Measurements from ENCODE around the gene CTTNBP2. TPM values are rescaled to one million over a fixed set of nuclear protein-coding genes. Genes with fewer than 3 reads are reported as not detected.

Gene CTTNBP2
- polyA plus RNA-seq, 3 donors from 2014 or later, result not detected

GRCh38 chr7:117859246-117859812 lies 13.9 kb downstream of the CTTNBP2 start:
- Mint-ChIP-seq H3K27ac (no peak overlapping the region), H3K36me3 (no peaks in the 10 kb centered on the region), H3K9me3 (peaks cover 0 to 10% (median 1%) of the 10 kb centered on the region in 6 donors), H3K4me3 (no peak overlapping the region), H3K4me1 (no peaks in the 10 kb centered on the region), H3K27me3 (ENCODE audit: low read depth in 3 of 3) (peaks cover 0 to 5% (median 2%) of the 10 kb centered on the region in 3 donors)
- no peak for DNase-seq

- Mint-ChIP-seq H3K4me1 (no peaks in the 10 kb centered on the region), H3K36me3 (no peaks in the 10 kb centered on the region), H3K27me3 (ENCODE audit: low read depth in 3 of 3) (peaks cover 0 to 5% (median 2%) of the 10 kb centered on the region in 3 donors), H3K4me3 (no peak overlapping the region), H3K27ac (no peak overlapping the region), H3K9me3 (peaks cover 0 to 10% (median 1%) of the 10 kb centered on the region in 6 donors)
- no peak for DNase-seq
Observed at GRCh38 chr7:117858712-117859111, 14.5 kb downstream of the CTTNBP2 start.

- no peak for DNase-seq
- H3K4me3 Mint-ChIP-seq, result no peak overlapping the region
- peaks cover 0 to 2% (median 2%) of the 10 kb centered on the region in 3 donors for H3K27me3 Mint-ChIP-seq (ENCODE audit: low read depth in 3 of 3)
- no peaks in the 10 kb centered on the region for H3K4me1 Mint-ChIP-seq
- H3K36me3 Mint-ChIP-seq, result no peaks in the 10 kb centered on the region
- peaks cover 0 to 10% (median 1%) of the 10 kb centered on the region in 6 donors for H3K9me3 Mint-ChIP-seq
- H3K27ac Mint-ChIP-seq, result no peak overlapping the region
Observed at GRCh38 chr7:117857718-117858117, 15.5 kb downstream of the CTTNBP2 start.

GRCh38 chr7:117856196-117856595 lies 17.0 kb downstream of the CTTNBP2 start:
- no peak for DNase-seq
- Mint-ChIP-seq H3K9me3 (peaks cover 0 to 6% (median 0%) of the 10 kb centered on the region in 6 donors), H3K36me3 (no peaks in the 10 kb centered on the region), H3K27me3 (ENCODE audit: low read depth in 3 of 3) (peaks cover 0 to 2% (median 0%) of the 10 kb centered on the region in 3 donors), H3K27ac (no peak overlapping the region), H3K4me3 (no peak overlapping the region), H3K4me1 (no peaks in the 10 kb centered on the region)

- no peaks in the 10 kb centered on the region for H3K4me1 Mint-ChIP-seq
- no peaks in the 10 kb centered on the region for H3K9me3 Mint-ChIP-seq
- H3K36me3 Mint-ChIP-seq, result no peaks in the 10 kb centered on the region
- H3K4me3 Mint-ChIP-seq, result no peak overlapping the region
- DNase-seq, result no peak
- no peak overlapping the region for H3K27ac Mint-ChIP-seq
- H3K27me3 Mint-ChIP-seq (ENCODE audit: low read depth in 3 of 3), result peaks cover 0 to 1% (median 0%) of the 10 kb centered on the region in 3 donors
Observed at GRCh38 chr7:117854186-117854585, 19.1 kb downstream of the CTTNBP2 start.

GRCh38 chr7:117848941-117849340 lies 24.3 kb downstream of the CTTNBP2 start:
- Mint-ChIP-seq H3K36me3 (no peaks in the 10 kb centered on the region), H3K27ac (no peak overlapping the region), H3K4me3 (no peak overlapping the region), H3K4me1 (no peaks in the 10 kb centered on the region), H3K9me3 (peaks cover 0 to 11% (median 2%) of the 10 kb centered on the region in 6 donors), H3K27me3 (ENCODE audit: low read depth in 3 of 3) (peaks cover 3 to 4% (median 4%) of the 10 kb centered on the region in 3 donors)
- no peak for DNase-seq

GRCh38 chr7:117844678-117845077 lies 28.6 kb downstream of the CTTNBP2 start:
- H3K27ac Mint-ChIP-seq, result no peak overlapping the region
- H3K9me3 Mint-ChIP-seq, result peaks cover 0 to 12% (median 5%) of the 10 kb centered on the region in 6 donors
- H3K4me3 Mint-ChIP-seq, result no peak overlapping the region
- no peaks in the 10 kb centered on the region for H3K36me3 Mint-ChIP-seq
- no peak for DNase-seq
- peaks cover 3 to 4% (median 4%) of the 10 kb centered on the region in 3 donors for H3K27me3 Mint-ChIP-seq (ENCODE audit: low read depth in 3 of 3)
- no peaks in the 10 kb centered on the region for H3K4me1 Mint-ChIP-seq

- no peak for DNase-seq
- Mint-ChIP-seq H3K4me3 (no peak overlapping the region), H3K27ac (no peak overlapping the region), H3K4me1 (no peaks in the 10 kb centered on the region), H3K36me3 (no peaks in the 10 kb centered on the region), H3K27me3 (ENCODE audit: low read depth in 3 of 3) (peaks cover 0 to 4% (median 1%) of the 10 kb centered on the region in 3 donors), H3K9me3 (peaks cover 0 to 13% (median 5%) of the 10 kb centered on the region in 6 donors)
Observed at GRCh38 chr7:117841611-117842010, 31.6 kb downstream of the CTTNBP2 start.

- Mint-ChIP-seq H3K9me3 (peaks cover 0 to 13% (median 5%) of the 10 kb centered on the region in 6 donors), H3K27me3 (ENCODE audit: low read depth in 3 of 3) (peaks cover 0 to 4% (median 1%) of the 10 kb centered on the region in 3 donors), H3K4me1 (no peaks in the 10 kb centered on the region), H3K36me3 (no peaks in the 10 kb centered on the region), H3K27ac (no peak overlapping the region), H3K4me3 (no peak overlapping the region)
- DNase-seq, result no peak
Observed at GRCh38 chr7:117841011-117841410, 32.2 kb downstream of the CTTNBP2 start.

- Mint-ChIP-seq H3K27ac (no peak overlapping the region), H3K36me3 (no peaks in the 10 kb centered on the region), H3K9me3 (peaks cover 0 to 13% (median 5%) of the 10 kb centered on the region in 6 donors), H3K4me3 (no peak overlapping the region), H3K4me1 (no peaks in the 10 kb centered on the region), H3K27me3 (ENCODE audit: low read depth in 3 of 3) (no peaks in the 10 kb centered on the region)
- DNase-seq, result no peak
Observed at GRCh38 chr7:117839507-117839906, 33.7 kb downstream of the CTTNBP2 start.

- H3K4me3 Mint-ChIP-seq, result no peak overlapping the region
- H3K4me1 Mint-ChIP-seq, result no peaks in the 10 kb centered on the region
- peaks cover 0 to 5% (median 0%) of the 10 kb centered on the region in 3 donors for H3K36me3 Mint-ChIP-seq
- DNase-seq, result no peak
- peaks cover 0 to 16% (median 6%) of the 10 kb centered on the region in 6 donors for H3K9me3 Mint-ChIP-seq
- H3K27me3 Mint-ChIP-seq (ENCODE audit: low read depth in 3 of 3), result no peaks in the 10 kb centered on the region
- no peak overlapping the region for H3K27ac Mint-ChIP-seq
Observed at GRCh38 chr7:117837841-117838240, 35.4 kb downstream of the CTTNBP2 start.

GRCh38 chr7:117835016-117835664 lies 38.1 kb downstream of the CTTNBP2 start:
- H3K4me3 Mint-ChIP-seq, result no peak overlapping the region
- H3K27ac Mint-ChIP-seq, result no peak overlapping the region
- peaks cover 2 to 12% (median 7%) of the 10 kb centered on the region in 6 donors for H3K9me3 Mint-ChIP-seq
- no peaks in the 10 kb centered on the region for H3K4me1 Mint-ChIP-seq
- DNase-seq, result no peak
- peaks cover 0 to 5% (median 0%) of the 10 kb centered on the region in 3 donors for H3K36me3 Mint-ChIP-seq
- no peaks in the 10 kb centered on the region for H3K27me3 Mint-ChIP-seq (ENCODE audit: low read depth in 3 of 3)

- peaks cover 2 to 8% (median 5%) of the 10 kb centered on the region in 6 donors for H3K9me3 Mint-ChIP-seq
- H3K4me3 Mint-ChIP-seq, result no peak overlapping the region
- H3K36me3 Mint-ChIP-seq, result peaks cover 0 to 5% (median 0%) of the 10 kb centered on the region in 3 donors
- no peaks in the 10 kb centered on the region for H3K27me3 Mint-ChIP-seq (ENCODE audit: low read depth in 3 of 3)
- DNase-seq, result no peak
- H3K27ac Mint-ChIP-seq, result no peak overlapping the region
- H3K4me1 Mint-ChIP-seq, result no peaks in the 10 kb centered on the region
Observed at GRCh38 chr7:117830422-117830954, 42.8 kb downstream of the CTTNBP2 start.

- Mint-ChIP-seq H3K9me3 (peaks cover 2 to 8% (median 6%) of the 10 kb centered on the region in 6 donors), H3K4me1 (no peaks in the 10 kb centered on the region), H3K27me3 (ENCODE audit: low read depth in 3 of 3) (peaks cover 0 to 2% (median 0%) of the 10 kb centered on the region in 3 donors), H3K36me3 (peaks cover 0 to 5% (median 0%) of the 10 kb centered on the region in 3 donors), H3K27ac (no peak overlapping the region), H3K4me3 (no peak overlapping the region)
- DNase-seq, result no peak
Observed at GRCh38 chr7:117829450-117830117, 43.7 kb downstream of the CTTNBP2 start.
